ENCODE results near the gene MRPL3.

Gene MRPL3

GRCh38 chr3:131538968-131539367 is 36.2 kb upstream of the MRPL3 start:
- no peaks in the 10 kb centered on the region for H3K9me3 Mint-ChIP-seq
- no peak overlapping the region for H3K27ac Mint-ChIP-seq
- no peaks in the 10 kb centered on the region for H3K36me3 Mint-ChIP-seq (ENCODE audit: low read depth)
- peaks cover 15% of the 10 kb centered on the region for H3K4me1 Mint-ChIP-seq
- no peaks in the 10 kb centered on the region for H3K27me3 Mint-ChIP-seq (ENCODE audit: low read depth, poor library complexity)
- no peak for TF ChIP-seq CTCF (IDR thresholded peaks at IDR 0.05)
- DNase-seq, result no peak
- no peak overlapping the region for H3K4me3 Mint-ChIP-seq

- no peaks in the 10 kb centered on the region for H3K36me3 Mint-ChIP-seq (ENCODE audit: low read depth)
- H3K27ac Mint-ChIP-seq, result no peak overlapping the region
- no peak overlapping the region for H3K4me3 Mint-ChIP-seq
- H3K4me1 Mint-ChIP-seq, result peaks cover 15% of the 10 kb centered on the region
- H3K9me3 Mint-ChIP-seq, result no peaks in the 10 kb centered on the region
- no peak for TF ChIP-seq CTCF (IDR thresholded peaks at IDR 0.05)
- no peak for DNase-seq
- no peaks in the 10 kb centered on the region for H3K27me3 Mint-ChIP-seq (ENCODE audit: low read depth, poor library complexity)
Measured at GRCh38 chr3:131537531-131537930, 34.8 kb upstream of the MRPL3 start.

GRCh38 chr3:131535596-131535995 is 32.8 kb upstream of the MRPL3 start:
- no peak for DNase-seq
- H3K9me3 Mint-ChIP-seq, result no peaks in the 10 kb centered on the region
- no peaks in the 10 kb centered on the region for H3K27me3 Mint-ChIP-seq (ENCODE audit: low read depth, poor library complexity)
- no peak for TF ChIP-seq CTCF (IDR thresholded peaks at IDR 0.05)
- peaks cover 15% of the 10 kb centered on the region for H3K4me1 Mint-ChIP-seq
- no peak overlapping the region for H3K4me3 Mint-ChIP-seq
- no peaks in the 10 kb centered on the region for H3K36me3 Mint-ChIP-seq (ENCODE audit: low read depth)
- no peak overlapping the region for H3K27ac Mint-ChIP-seq

GRCh38 chr3:131535131-131535530 is 32.4 kb upstream of the MRPL3 start:
- TF ChIP-seq CTCF (IDR thresholded peaks at IDR 0.05), result no peak
- H3K4me3 Mint-ChIP-seq, result no peak overlapping the region
- no peak for DNase-seq
- no peak overlapping the region for H3K27ac Mint-ChIP-seq
- no peaks in the 10 kb centered on the region for H3K27me3 Mint-ChIP-seq (ENCODE audit: low read depth, poor library complexity)
- H3K36me3 Mint-ChIP-seq (ENCODE audit: low read depth), result no peaks in the 10 kb centered on the region
- peaks cover 10% of the 10 kb centered on the region for H3K4me1 Mint-ChIP-seq
- H3K9me3 Mint-ChIP-seq, result no peaks in the 10 kb centered on the region

GRCh38 chr3:131532645-131533044 is 29.9 kb upstream of the MRPL3 start:
- DNase-seq, result no peak
- no peak for TF ChIP-seq CTCF (IDR thresholded peaks at IDR 0.05)
- Mint-ChIP-seq H3K27ac (no peak overlapping the region), H3K9me3 (no peaks in the 10 kb centered on the region), H3K36me3 (ENCODE audit: low read depth) (no peaks in the 10 kb centered on the region), H3K4me1 (peaks cover 4% of the 10 kb centered on the region), H3K4me3 (no peak overlapping the region), H3K27me3 (ENCODE audit: low read depth, poor library complexity) (no peaks in the 10 kb centered on the region)

GRCh38 chr3:131530843-131531242 is 28.1 kb upstream of the MRPL3 start:
- H3K9me3 Mint-ChIP-seq, result no peaks in the 10 kb centered on the region
- no peaks in the 10 kb centered on the region for H3K36me3 Mint-ChIP-seq (ENCODE audit: low read depth)
- peaks cover 2% of the 10 kb centered on the region for H3K27me3 Mint-ChIP-seq (ENCODE audit: low read depth, poor library complexity)
- H3K27ac Mint-ChIP-seq, result no peak overlapping the region
- H3K4me1 Mint-ChIP-seq, result peaks cover 4% of the 10 kb centered on the region
- no peak overlapping the region for H3K4me3 Mint-ChIP-seq
- TF ChIP-seq CTCF (IDR thresholded peaks at IDR 0.05), result no peak
- no peak for DNase-seq

Measured in nephron progenitor cell (in vitro differentiated cells).